Panc1 (cell line): ENCODE data around the gene ABCC3. TPM values are rescaled to one million over a fixed set of nuclear protein-coding genes. Genes with fewer than 3 reads are reported as not detected.

Experiments
- ATAC-seq: fragments of 200-7000 bp; cut with Tn5 transposase; 2 replicates; pipeline ENCODE4 v1.9.1; 2020; ENCODE audit warnings: mild to moderate bottlenecking, moderate library complexity
- BruUV-seq: library from RNA; stranded (reverse); fragments of 400-500 nt; replicated peaks from 2 replicates; lab custom pipeline; 2021; lab: Mats Ljungman, UMichigan
- CTCF ChIA-PET: fragments of 300-600 bp; sonication (Branson Sonifier 250); formaldehyde crosslinking; loops from one replicate; lab custom pipeline; 2022; ENCODE audit warnings: antibody characterized with exemption; lab: Charles Lee
- POLR2A ChIA-PET: fragments of 300-600 bp; sonication (Branson Sonifier 250); formaldehyde crosslinking; loops from one replicate; lab custom pipeline; 2022; ENCODE audit warnings: antibody characterized with exemption; lab: Charles Lee
- DNase-seq: peaks from one replicate; pipeline ENCODE4 v3.0.0-alpha.2; 2010; ENCODE audit warnings: low read depth, low spot score
- H3K27ac ChIP-seq: 2 replicates; pipeline ENCODE4 v1.5.1; 2011; ENCODE audit warnings: mild to moderate bottlenecking, low read length, inconsistent platforms
- H3K27me3 ChIP-seq: fragments of 200-500 bp; sonication (Bioruptor generic); 2 replicates; pipeline ENCODE4 v1.6.0; 2014; ENCODE audit warnings: low read length, inconsistent platforms; ENCODE audit not compliant: control insufficient read depth, insufficient read depth
- H3K36me3 ChIP-seq: fragments of 200-500 bp; sonication (Bioruptor generic); 2 replicates; pipeline ENCODE4 v1.5.1; 2014; ENCODE audit warnings: inconsistent platforms, mild to moderate bottlenecking, low read length, moderate library complexity; ENCODE audit not compliant: control insufficient read depth, insufficient read depth
- H3K4me1 ChIP-seq: 2 replicates; pipeline ENCODE4 v1.5.1; 2011; ENCODE audit warnings: inconsistent platforms, mild to moderate bottlenecking, low read length, moderate library complexity; ENCODE audit not compliant: control insufficient read depth, insufficient read depth
- H3K4me3 ChIP-seq, 2 experiments: 2 replicates each; pipeline ENCODE4 v1.5.1; 2011 to 2012; ENCODE audit warnings: low read depth in 2 of 2, low read length in 2 of 2, mild to moderate bottlenecking in 2 of 2, inconsistent platforms in 1 of 2, moderate library complexity in 1 of 2
- H3K9me3 ChIP-seq: fragments of 200-500 bp; sonication (Bioruptor generic); 2 replicates; pipeline ENCODE4 v1.5.1; 2014; ENCODE audit warnings: low read depth, mild to moderate bottlenecking, inconsistent platforms, low read length, moderate library complexity; ENCODE audit not compliant: control insufficient read depth, insufficient read depth
- POLR2AphosphoS5 ChIP-seq: IDR thresholded peaks from 2 replicates; pipeline ENCODE4 v1.6.1; 2012; ENCODE audit warnings: mild to moderate bottlenecking, low read depth, low read length, moderate library complexity
- SIN3A ChIP-seq: IDR thresholded peaks from 2 replicates; pipeline ENCODE4 v1.6.1; 2012; ENCODE audit warnings: low read depth, mild to moderate bottlenecking, low read length, moderate library complexity, borderline replicate concordance; ENCODE audit not compliant: insufficient read depth
- TCF7L2 ChIP-seq: IDR thresholded peaks from 2 replicates; pipeline ENCODE4 v1.6.1; 2011; ENCODE audit warnings: mild to moderate bottlenecking, low read depth, low read length, inconsistent platforms
- in situ Hi-C: cut with HindIII; loops from 2 replicates; pipeline ENCODE4 v1.10.0; 2016; ENCODE audit warnings: low sequenced_read_pairs, low pct_unique_long_range_greater_than_20kb
- intact Hi-C: fragments of 100-400 bp; cut with micrococcal nuclease; formaldehyde crosslinking; loops from one replicate; pipeline ENCODE4 v1.10.0; 2022; ENCODE audit not compliant: unreplicated experiment
- total RNA-seq: library from RNA; stranded (reverse); gene quantifications from one replicate; pipeline ENCODE4 v1.2.1, GENCODE V29; 2021; ENCODE audit not compliant: unreplicated experiment
- TF ChIP-seq, protein P1 (sequence below), 2 experiments: IDR thresholded peaks; 2 replicates each; pipeline ENCODE4 v1.6.1; 2011 to 2012; ENCODE audit warnings: low read depth in 2 of 2, control low read depth in 1 of 2, low read length in 1 of 2, mild to moderate bottlenecking in 1 of 2, moderate library complexity in 1 of 2; ENCODE audit not compliant: insufficient read depth in 1 of 2
- TF ChIP-seq, protein P2 (sequence below): fragments of 450-650 bp; IDR thresholded peaks from 2 replicates; pipeline ENCODE4 v1.5.1; 2017; ENCODE audit warnings: mild to moderate bottlenecking

Gene ABCC3
- total RNA-seq, 1 experiment from 2014 or later: 128 TPM

DNA sequence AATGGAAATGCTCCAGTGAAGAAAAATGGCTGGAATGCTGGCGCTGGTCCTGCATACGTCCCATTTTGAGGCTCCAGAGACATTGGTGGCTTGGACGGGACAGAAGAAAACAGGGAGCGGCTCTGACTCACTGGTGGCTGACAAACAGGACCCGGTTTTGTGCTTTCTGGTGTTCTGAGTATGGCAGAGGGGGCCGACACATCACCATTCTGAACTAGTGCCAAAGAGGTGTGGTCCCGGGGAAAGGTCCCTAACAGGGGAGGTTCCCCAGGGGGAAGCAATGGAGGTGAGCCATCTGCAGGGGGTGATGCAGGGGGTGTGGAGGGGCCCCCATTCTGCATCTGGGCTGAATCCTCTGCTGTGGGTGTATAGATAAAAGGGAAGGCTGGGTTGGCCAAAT is 64.7 kb downstream of the ABCC3 start:
- no TSS peak for BruUV-seq
- intact Hi-C loops: no loop called here
- H3K27ac ChIP-seq: no peak overlapping the region

DNA sequence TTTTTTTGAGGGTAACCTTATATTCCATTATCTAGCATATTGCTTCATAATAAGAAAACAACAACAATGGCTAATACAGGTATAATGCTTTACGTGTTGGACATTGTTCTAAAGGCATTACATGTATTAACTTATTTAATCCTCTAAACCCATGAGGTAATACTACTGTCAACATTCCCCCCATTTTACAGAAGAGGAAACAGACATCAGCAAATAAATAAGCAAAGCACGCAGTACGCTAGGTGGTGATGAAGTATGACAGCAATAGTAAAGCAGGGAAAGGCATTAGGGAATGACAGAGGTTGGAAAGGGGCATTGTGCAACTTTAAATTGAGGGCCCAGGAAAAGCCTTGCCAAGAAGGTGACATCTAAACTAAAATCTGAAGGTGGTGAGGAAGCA is 68.5 kb downstream of the ABCC3 start:
- H3K4me1 ChIP-seq: peaks cover 3% of the 10 kb centered on the region
- no peaks in the 10 kb centered on the region for H3K9me3 ChIP-seq
- no TSS peak for BruUV-seq
- in situ Hi-C loops: no loop called here
- no peak overlapping the region for H3K4me3 ChIP-seq
- ATAC-seq: no peak
- no peak overlapping the region for H3K27ac ChIP-seq
- peaks cover 25% of the 10 kb centered on the region for H3K36me3 ChIP-seq
- TF ChIP-seq SIN3A (no peak), POLR2AphosphoS5 (no peak)
- TF ChIP-seq, protein P1, sequence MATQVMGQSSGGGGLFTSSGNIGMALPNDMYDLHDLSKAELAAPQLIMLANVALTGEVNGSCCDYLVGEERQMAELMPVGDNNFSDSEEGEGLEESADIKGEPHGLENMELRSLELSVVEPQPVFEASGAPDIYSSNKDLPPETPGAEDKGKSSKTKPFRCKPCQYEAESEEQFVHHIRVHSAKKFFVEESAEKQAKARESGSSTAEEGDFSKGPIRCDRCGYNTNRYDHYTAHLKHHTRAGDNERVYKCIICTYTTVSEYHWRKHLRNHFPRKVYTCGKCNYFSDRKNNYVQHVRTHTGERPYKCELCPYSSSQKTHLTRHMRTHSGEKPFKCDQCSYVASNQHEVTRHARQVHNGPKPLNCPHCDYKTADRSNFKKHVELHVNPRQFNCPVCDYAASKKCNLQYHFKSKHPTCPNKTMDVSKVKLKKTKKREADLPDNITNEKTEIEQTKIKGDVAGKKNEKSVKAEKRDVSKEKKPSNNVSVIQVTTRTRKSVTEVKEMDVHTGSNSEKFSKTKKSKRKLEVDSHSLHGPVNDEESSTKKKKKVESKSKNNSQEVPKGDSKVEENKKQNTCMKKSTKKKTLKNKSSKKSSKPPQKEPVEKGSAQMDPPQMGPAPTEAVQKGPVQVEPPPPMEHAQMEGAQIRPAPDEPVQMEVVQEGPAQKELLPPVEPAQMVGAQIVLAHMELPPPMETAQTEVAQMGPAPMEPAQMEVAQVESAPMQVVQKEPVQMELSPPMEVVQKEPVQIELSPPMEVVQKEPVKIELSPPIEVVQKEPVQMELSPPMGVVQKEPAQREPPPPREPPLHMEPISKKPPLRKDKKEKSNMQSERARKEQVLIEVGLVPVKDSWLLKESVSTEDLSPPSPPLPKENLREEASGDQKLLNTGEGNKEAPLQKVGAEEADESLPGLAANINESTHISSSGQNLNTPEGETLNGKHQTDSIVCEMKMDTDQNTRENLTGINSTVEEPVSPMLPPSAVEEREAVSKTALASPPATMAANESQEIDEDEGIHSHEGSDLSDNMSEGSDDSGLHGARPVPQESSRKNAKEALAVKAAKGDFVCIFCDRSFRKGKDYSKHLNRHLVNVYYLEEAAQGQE (IDR thresholded peaks at IDR 0.05; ENCODE audit: insufficient read depth in 1 of 2, low read depth in 2 of 2, low read length in 1 of 2): no peak
- TF ChIP-seq, protein P2, sequence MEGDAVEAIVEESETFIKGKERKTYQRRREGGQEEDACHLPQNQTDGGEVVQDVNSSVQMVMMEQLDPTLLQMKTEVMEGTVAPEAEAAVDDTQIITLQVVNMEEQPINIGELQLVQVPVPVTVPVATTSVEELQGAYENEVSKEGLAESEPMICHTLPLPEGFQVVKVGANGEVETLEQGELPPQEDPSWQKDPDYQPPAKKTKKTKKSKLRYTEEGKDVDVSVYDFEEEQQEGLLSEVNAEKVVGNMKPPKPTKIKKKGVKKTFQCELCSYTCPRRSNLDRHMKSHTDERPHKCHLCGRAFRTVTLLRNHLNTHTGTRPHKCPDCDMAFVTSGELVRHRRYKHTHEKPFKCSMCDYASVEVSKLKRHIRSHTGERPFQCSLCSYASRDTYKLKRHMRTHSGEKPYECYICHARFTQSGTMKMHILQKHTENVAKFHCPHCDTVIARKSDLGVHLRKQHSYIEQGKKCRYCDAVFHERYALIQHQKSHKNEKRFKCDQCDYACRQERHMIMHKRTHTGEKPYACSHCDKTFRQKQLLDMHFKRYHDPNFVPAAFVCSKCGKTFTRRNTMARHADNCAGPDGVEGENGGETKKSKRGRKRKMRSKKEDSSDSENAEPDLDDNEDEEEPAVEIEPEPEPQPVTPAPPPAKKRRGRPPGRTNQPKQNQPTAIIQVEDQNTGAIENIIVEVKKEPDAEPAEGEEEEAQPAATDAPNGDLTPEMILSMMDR: no peak
- intact Hi-C loops: no loop called here
- DNase-seq: no peak
- POLR2A ChIA-PET: no interaction called here
- H3K27me3 ChIP-seq: no peaks in the 10 kb centered on the region
- CTCF ChIA-PET: interaction anchor here (1.1 kb wide), 1 partner anchor 9 kb away, joined by 3 read pairs; no protein-coding TSS in a partner anchor

More for the DNA sequence above, 64.7 kb downstream of the ABCC3 start:
- Histone ChIP-seq H3K4me3 (no peak overlapping the region), H3K27me3 (no peaks in the 10 kb centered on the region), H3K9me3 (no peaks in the 10 kb centered on the region), H3K36me3 (peaks cover 45% of the 10 kb centered on the region), H3K4me1 (peaks cover 11% of the 10 kb centered on the region)
- no peak for DNase-seq
- no peak for TF ChIP-seq POLR2AphosphoS5
- TF ChIP-seq TCF7L2: no peak
- no peak for TF ChIP-seq SIN3A
- TF ChIP-seq, protein P2: no peak
- TF ChIP-seq, protein P1 (IDR thresholded peaks at IDR 0.05; ENCODE audit: insufficient read depth in 1 of 2, low read depth in 2 of 2, low read length in 1 of 2): no peak
- POLR2A ChIA-PET: no interaction called here
- ATAC-seq: no peak
- CTCF ChIA-PET: no interaction called here
- in situ Hi-C loops: no loop called here
